Ishikawa (cell line): ENCODE measurements around the gene COX14.

Experiments used
- CEBPB ChIP-seq: IDR thresholded peaks from 2 replicates; pipeline ENCODE4 v1.6.1; 2012
- CREB1 ChIP-seq: IDR thresholded peaks from 2 replicates; pipeline ENCODE4 v1.6.1; 2012; ENCODE audit warnings: low read depth
- EGR1 ChIP-seq: IDR thresholded peaks from 2 replicates; pipeline ENCODE4 v1.6.1; 2012
- EP300 ChIP-seq: IDR thresholded peaks from 2 replicates; pipeline ENCODE4 v1.6.1; 2012; ENCODE audit warnings: borderline replicate concordance
- FOXM1 ChIP-seq: IDR thresholded peaks from 2 replicates; pipeline ENCODE4 v1.6.1; 2012; ENCODE audit warnings: low read depth, borderline replicate concordance
- MAX ChIP-seq: IDR thresholded peaks from 2 replicates; pipeline ENCODE4 v1.6.1; 2012
- NFIC ChIP-seq: IDR thresholded peaks from 2 replicates; pipeline ENCODE4 v1.6.1; 2012
- RAD21 ChIP-seq: IDR thresholded peaks from 2 replicates; pipeline ENCODE4 v1.6.1; 2012; ENCODE audit warnings: low read depth
- REST ChIP-seq: IDR thresholded peaks from 2 replicates; pipeline ENCODE4 v1.6.1; 2012; ENCODE audit warnings: low read depth, mild to moderate bottlenecking
- TAF1 ChIP-seq: IDR thresholded peaks from 2 replicates; pipeline ENCODE4 v1.6.1; 2012; ENCODE audit warnings: low read depth, mild to moderate bottlenecking
- TCF12 ChIP-seq: IDR thresholded peaks from 2 replicates; pipeline ENCODE4 v1.6.1; 2012; ENCODE audit warnings: low read depth
- TEAD4 ChIP-seq: IDR thresholded peaks from 2 replicates; pipeline ENCODE4 v1.6.1; 2012
- USF1 ChIP-seq: IDR thresholded peaks from 2 replicates; pipeline ENCODE4 v1.6.1; 2012
- ZBTB7A ChIP-seq: IDR thresholded peaks from 2 replicates; pipeline ENCODE4 v1.6.1; 2012; ENCODE audit warnings: low read depth

- no peak for TF ChIP-seq USF1
- TF ChIP-seq EP300, result no peak
- TF ChIP-seq ZBTB7A, result no peak
- no peak for TF ChIP-seq FOXM1
- no peak for TF ChIP-seq NFIC
- TF ChIP-seq RAD21, result no peak
- TF ChIP-seq TAF1, result no peak
- no peak for TF ChIP-seq TCF12
- no peak for TF ChIP-seq CEBPB
- no peak for TF ChIP-seq MAX
- TF ChIP-seq CREB1, result no peak
- TF ChIP-seq REST, result no peak
- TF ChIP-seq TEAD4, result no peak
- no peak for TF ChIP-seq EGR1
Measured at GRCh38 chr12:50123203-50123602, 11.2 kb downstream of the COX14 start.
